GM12878 (cell line): Measurements from ENCODE around the gene FKBP3. TPM values are rescaled to one million over a fixed set of nuclear protein-coding genes. Genes with fewer than 3 reads are reported as not detected.

Experiments used
- ATAC-seq: fragments of 200-7000 bp; cut with Tn5 transposase; 3 replicates; pipeline ENCODE4 v1.9.1; 2020; ENCODE audit warnings: mild to moderate bottlenecking, moderate library complexity
- BruUV-seq: library from RNA; stranded (reverse); fragments of 400-500 nt; replicated peaks from 2 replicates; lab custom pipeline; 2021; lab: Mats Ljungman, UMichigan
- CTCF ChIA-PET: fragments of 300-600 bp; sonication (Branson Sonifier 250); formaldehyde crosslinking; extraction: SDS; loops from one replicate; lab custom pipeline; 2021; ENCODE audit warnings: inconsistent platforms; lab: Yijun Ruan, JAX
- POLR2A ChIA-PET: fragments of 350-600 bp; formaldehyde crosslinking; extraction: SDS; loops from one replicate; lab custom pipeline; 2021; ENCODE audit warnings: inconsistent platforms; lab: Charles Lee
- RAD21 ChIA-PET: fragments of 300-600 bp; sonication (Branson Sonifier 250); formaldehyde crosslinking; loops from one replicate; lab custom pipeline; 2023; ENCODE audit warnings: antibody characterized with exemption; ENCODE audit not compliant: unreplicated experiment; lab: Charles Lee
- SMC1A ChIA-PET: fragments of 300-600 bp; sonication (Branson Sonifier 250); formaldehyde crosslinking; loops from one replicate; lab custom pipeline; 2023; ENCODE audit not compliant: unreplicated experiment, uncharacterized antibody; lab: Charles Lee
- DNase-seq: peaks from one replicate; pipeline ENCODE4 v3.0.0-alpha.2; 2011; ENCODE audit warnings: low read depth, low spot score
- FAIRE-seq: peaks from 3 replicates; lab custom pipeline; 2011; peaks lifted over from hg19 to GRCh38; lab: Jason Lieb, UNC
- H2AFZ ChIP-seq: 2 replicates; pipeline ENCODE4 v1.6.0; 2011; ENCODE audit warnings: low read depth, low read length, control low read depth; ENCODE audit not compliant: control insufficient read depth
- H3K27ac ChIP-seq: 2 replicates; pipeline ENCODE4 v1.5.1; 2011; ENCODE audit warnings: control low read depth; ENCODE audit not compliant: control insufficient read depth, insufficient read depth
- H3K27me3 ChIP-seq, 2 experiments: replicated peaks in 1 of 2; 2 replicates each; pipeline versions ENCODE4 v1.6.0 to v1.6.1; 2011; ENCODE audit warnings: low read length in 1 of 2; ENCODE audit not compliant: control insufficient read depth in 2 of 2, insufficient read depth in 2 of 2
- H3K36me3 ChIP-seq, 2 experiments: 2 replicates each; pipeline ENCODE4 v1.5.1; 2011; ENCODE audit warnings: low read length in 1 of 2; ENCODE audit not compliant: control insufficient read depth in 2 of 2, insufficient read depth in 2 of 2
- H3K4me1 ChIP-seq: 2 replicates; pipeline ENCODE4 v1.6.1; 2011; ENCODE audit warnings: mild to moderate bottlenecking, low read length, moderate library complexity, mixed read lengths; ENCODE audit not compliant: control insufficient read depth, insufficient read depth
- H3K4me2 ChIP-seq: 2 replicates; pipeline ENCODE4 v1.6.0; 2011; ENCODE audit warnings: control low read depth; ENCODE audit not compliant: control insufficient read depth, insufficient read depth
- H3K4me3 ChIP-seq: fragments of 200-600 bp; sonication (generic); 2 replicates; pipeline ENCODE4 v1.5.1; 2016
- H3K79me2 ChIP-seq: 2 replicates; pipeline ENCODE4 v1.6.0; 2011; ENCODE audit warnings: low read length; ENCODE audit not compliant: control insufficient read depth, insufficient read depth
- H3K9ac ChIP-seq: 2 replicates; pipeline ENCODE4 v1.8.0; 2011; ENCODE audit warnings: low read length, control low read depth, mixed read lengths; ENCODE audit not compliant: control insufficient read depth, insufficient read depth
- H3K9me3 ChIP-seq: replicated peaks from 3 replicates; pipeline ENCODE4 v1.5.1; 2011; ENCODE audit warnings: mild to moderate bottlenecking, low read length; ENCODE audit not compliant: control insufficient read depth, insufficient read depth
- H4K20me1 ChIP-seq: 2 replicates; pipeline ENCODE4 v1.6.0; 2011; ENCODE audit not compliant: control insufficient read depth, insufficient read depth
- BCLAF1 ChIP-seq: fragments of 450-650 bp; IDR thresholded peaks from 2 replicates; pipeline ENCODE4 v1.6.1; 2017; ENCODE audit warnings: antibody characterized with exemption, mild to moderate bottlenecking, moderate library complexity
- CTCF ChIP-seq, 3 experiments: IDR thresholded peaks in 2 of 3; conservative IDR thresholded peaks in 1 of 3; 2 replicates each; pipeline ENCODE4 v1.5.1; 2011; ENCODE audit warnings: low read depth in 3 of 3, low read length in 3 of 3, mild to moderate bottlenecking in 3 of 3, control low read depth in 2 of 3, moderate library complexity in 2 of 3, inconsistent platforms in 1 of 3, mixed read lengths in 1 of 3; ENCODE audit not compliant: control insufficient read depth in 2 of 3, insufficient read depth in 1 of 3; ENCODE audit errors: extremely low read depth in 1 of 3
- EZH2 ChIP-seq: IDR thresholded peaks from 2 replicates; pipeline ENCODE4 v1.6.1; 2012; ENCODE audit warnings: low read depth, mild to moderate bottlenecking, control low read depth, inconsistent platforms, low read length, borderline replicate concordance; ENCODE audit not compliant: control insufficient read depth
- HDAC2 ChIP-seq: fragments of 200-600 bp; sonication (generic); IDR thresholded peaks from 2 replicates; pipeline ENCODE4 v1.6.1; 2017
- HDGF ChIP-seq: fragments of 450-650 bp; IDR thresholded peaks from 2 replicates; pipeline ENCODE4 v1.6.1; 2016; ENCODE audit warnings: antibody characterized with exemption
- RBBP5 ChIP-seq: fragments of 200-600 bp; sonication (generic); conservative IDR thresholded peaks from 2 replicates; pipeline ENCODE4 v1.6.1; 2016
- SPI1 ChIP-seq: IDR thresholded peaks from 2 replicates; pipeline ENCODE4 v1.6.1; 2011; ENCODE audit warnings: low read depth, mild to moderate bottlenecking, low read length, moderate library complexity, borderline replicate concordance; ENCODE audit not compliant: insufficient read depth
- in situ Hi-C: fragments of 300-500 bp; cut with MboI; formaldehyde crosslinking; loops from 9 replicates; pipeline ENCODE4 v1.14.3; 2018; ENCODE audit warnings: mixed read lengths
- intact Hi-C: fragments of 100-400 bp; cut with micrococcal nuclease; formaldehyde crosslinking; loops from one replicate; pipeline ENCODE4 v1.14.2; 2022; ENCODE audit not compliant: unreplicated experiment
- polyA plus RNA-seq, 11 experiments: library from polyadenylated mRNA; depleted of rRNA in 4 of 11; unstranded in 6 of 11; stranded (reverse) in 5 of 11; fragments of >200 nt; fragmentation: Nextera tagmentation in 4 of 11; fragmentation: Illumina TruSeq in 1 of 11; extraction: Ambion mirVana in 4 of 11; extraction: Trizol in 1 of 11; gene quantifications; 1 replicate in 1 of 11; 2 replicates in 10 of 11; pipeline versions ENCODE4 v1.2.1 to v1.2.3, GENCODE V29; 2011 to 2016; ENCODE audit warnings: inconsistent platforms in 2 of 11, missing spikeins in 2 of 11, low read depth in 1 of 11
- total RNA-seq, 4 experiments: library from RNA; depleted of rRNA in 3 of 4; stranded (reverse); fragments of >200 nt in 3 of 4; fragmentation: Illumina TruSeq in 1 of 4; extraction: Trizol in 1 of 4; gene quantifications; 2 replicates each; pipeline versions ENCODE4 v1.2.1 to v1.2.3, GENCODE V29; 2013 to 2021
- TF ChIP-seq, protein P1 (sequence below): fragments of 450-650 bp; formaldehyde crosslinking; IDR thresholded peaks from 2 replicates; pipeline ENCODE4 v1.4.0; 2020; ENCODE audit warnings: mild to moderate bottlenecking, moderate library complexity

FKBP3 gene
- total and polyA plus RNA-seq, 10 of the 15 experiments (the other 5 are each of a cell fraction or from before 2014, with no cell fraction given) = 67.2 to 218 (median 129) TPM

DNA sequence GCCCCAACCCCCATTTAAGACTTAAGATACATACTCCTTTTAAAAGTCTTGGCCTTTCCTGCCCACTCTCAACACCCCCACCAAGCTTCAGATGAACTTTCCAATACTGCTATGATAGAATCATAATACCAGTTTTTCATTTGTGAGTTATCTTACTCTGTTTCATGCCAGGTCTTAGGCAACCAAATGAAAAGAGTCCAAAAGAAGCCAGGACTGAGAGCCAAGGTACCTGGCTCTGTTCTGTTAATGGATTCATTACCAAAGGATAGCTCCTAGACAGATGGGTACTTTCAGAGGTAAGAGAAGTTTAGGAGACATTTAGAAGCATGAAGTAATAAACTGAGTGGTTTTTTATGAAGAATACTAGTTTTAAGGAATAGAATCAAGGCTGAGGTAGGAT is 35.6 kb upstream of the FKBP3 start:
- ChIA-PET POLR2A (interaction anchor here (1.1 kb wide), 1 partner anchor 9 kb away, joined by 3 read pairs; no protein-coding TSS in a partner anchor), RAD21 (no interaction called here), SMC1A (no interaction called here), CTCF (interaction anchor here (1.1 to 2.0 kb wide), 3 partner anchors 12 to 99 kb away, joined by 3 to 7 read pairs (median 4); no protein-coding TSS in a partner anchor)
- Histone ChIP-seq H3K79me2 (no peaks in the 10 kb centered on the region), H2AFZ (no peak overlapping the region), H3K4me1 (no peaks in the 10 kb centered on the region), H3K4me2 (no peak overlapping the region), H3K9me3 (no peaks in the 10 kb centered on the region), H4K20me1 (no peaks in the 10 kb centered on the region), H3K4me3 (no peak overlapping the region), H3K36me3 (peaks cover 0 to 4% of the 10 kb centered on the region in 2 experiments; a peak in 3 of 4 replicates), H3K27ac (no peak overlapping the region), H3K9ac (no peak overlapping the region)
- no peak for DNase-seq
- no peak for FAIRE-seq
- in situ Hi-C loops = no loop called here
- TF ChIP-seq EZH2 (no peak), HDAC2 (no peak), HDGF (no peak), SPI1 (no peak), BCLAF1 (no peak), RBBP5 (no peak), CTCF (IDR thresholded peaks at IDR 0.05 in 2 of 3, conservative IDR thresholded peaks at IDR 0.05 in 1 of 3; ENCODE audit: control insufficient read depth in 2 of 3, extremely low read depth in 1 of 3, insufficient read depth in 1 of 3, low read depth in 3 of 3, low read length in 3 of 3) (no peak)
- TF ChIP-seq, protein P1, sequence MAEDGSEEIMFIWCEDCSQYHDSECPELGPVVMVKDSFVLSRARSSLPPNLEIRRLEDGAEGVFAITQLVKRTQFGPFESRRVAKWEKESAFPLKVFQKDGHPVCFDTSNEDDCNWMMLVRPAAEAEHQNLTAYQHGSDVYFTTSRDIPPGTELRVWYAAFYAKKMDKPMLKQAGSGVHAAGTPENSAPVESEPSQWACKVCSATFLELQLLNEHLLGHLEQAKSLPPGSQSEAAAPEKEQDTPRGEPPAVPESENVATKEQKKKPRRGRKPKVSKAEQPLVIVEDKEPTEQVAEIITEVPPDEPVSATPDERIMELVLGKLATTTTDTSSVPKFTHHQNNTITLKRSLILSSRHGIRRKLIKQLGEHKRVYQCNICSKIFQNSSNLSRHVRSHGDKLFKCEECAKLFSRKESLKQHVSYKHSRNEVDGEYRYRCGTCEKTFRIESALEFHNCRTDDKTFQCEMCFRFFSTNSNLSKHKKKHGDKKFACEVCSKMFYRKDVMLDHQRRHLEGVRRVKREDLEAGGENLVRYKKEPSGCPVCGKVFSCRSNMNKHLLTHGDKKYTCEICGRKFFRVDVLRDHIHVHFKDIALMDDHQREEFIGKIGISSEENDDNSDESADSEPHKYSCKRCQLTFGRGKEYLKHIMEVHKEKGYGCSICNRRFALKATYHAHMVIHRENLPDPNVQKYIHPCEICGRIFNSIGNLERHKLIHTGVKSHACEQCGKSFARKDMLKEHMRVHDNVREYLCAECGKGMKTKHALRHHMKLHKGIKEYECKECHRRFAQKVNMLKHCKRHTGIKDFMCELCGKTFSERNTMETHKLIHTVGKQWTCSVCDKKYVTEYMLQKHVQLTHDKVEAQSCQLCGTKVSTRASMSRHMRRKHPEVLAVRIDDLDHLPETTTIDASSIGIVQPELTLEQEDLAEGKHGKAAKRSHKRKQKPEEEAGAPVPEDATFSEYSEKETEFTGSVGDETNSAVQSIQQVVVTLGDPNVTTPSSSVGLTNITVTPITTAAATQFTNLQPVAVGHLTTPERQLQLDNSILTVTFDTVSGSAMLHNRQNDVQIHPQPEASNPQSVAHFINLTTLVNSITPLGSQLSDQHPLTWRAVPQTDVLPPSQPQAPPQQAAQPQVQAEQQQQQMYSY = no peak
- TF ChIP-seq, all 136 proteins: peak for 0
- BruUV-seq = no TSS peak
- no peaks in the 10 kb centered on the region for H3K27me3 ChIP-seq
- ATAC-seq = no peak
- intact Hi-C loops = no loop called here
